ENCODE data around the gene CYP4F2.
"Not testable (repeated sequence)": the region's sequence is repeated elsewhere in the genome, so short reads cannot be mapped to it uniquely, and the experiment has no call there.

CYP4F2 gene

GRCh38 chr19:15897738-15898276 lies at the start of gene CYP4F2:
CYP4F2 (minus strand) TSS chr19:15898074; CDS start chr19:15897611, 463 bp downstream.
- no peak for DNase-seq (ENCODE audit: low read depth, low spot score)

GRCh38 chr19:15945301-15945700 lies 47.4 kb upstream of the CYP4F2 start:
- no peak for DNase-seq (ENCODE audit: low read depth, low spot score)

GRCh38 chr19:15944401-15944800 lies 46.5 kb upstream of the CYP4F2 start:
- DNase-seq (ENCODE audit: low read depth, low spot score) = no peak

- DNase-seq (ENCODE audit: low read depth, low spot score) = no peak
Observed at GRCh38 chr19:15937771-15938170, 39.9 kb upstream of the CYP4F2 start.

GRCh38 chr19:15936950-15937349 lies 39.1 kb upstream of the CYP4F2 start:
- no peak for DNase-seq (ENCODE audit: low read depth, low spot score)

GRCh38 chr19:15936173-15936572 lies 38.3 kb upstream of the CYP4F2 start:
- no peak for DNase-seq (ENCODE audit: low read depth, low spot score)

- no peak for DNase-seq (ENCODE audit: low read depth, low spot score)
Observed at GRCh38 chr19:15935167-15935702, 37.4 kb upstream of the CYP4F2 start.

GRCh38 chr19:15934332-15935078 lies 36.6 kb upstream of the CYP4F2 start, which contains the start of gene CYP4F11:
CYP4F11 (minus strand) TSS chr19:15934529; CDS start chr19:15934408, 121 bp downstream.
- DNase-seq (ENCODE audit: low read depth, low spot score) = no peak

- DNase-seq (ENCODE audit: low read depth, low spot score) = not testable (repeated sequence)
Observed at GRCh38 chr19:15933761-15934331, 36.0 kb upstream of the CYP4F2 start.

GRCh38 chr19:15928321-15928720 lies 30.4 kb upstream of the CYP4F2 start:
- no peak for DNase-seq (ENCODE audit: low read depth, low spot score)

- no peak for DNase-seq (ENCODE audit: low read depth, low spot score)
Observed at GRCh38 chr19:15926484-15926883, 28.6 kb upstream of the CYP4F2 start.

- no peak for DNase-seq (ENCODE audit: low read depth, low spot score)
Observed at GRCh38 chr19:15923702-15924101, 25.8 kb upstream of the CYP4F2 start.

GRCh38 chr19:15922021-15922420 lies 24.1 kb upstream of the CYP4F2 start:
- DNase-seq (ENCODE audit: low read depth, low spot score) = no peak

- no peak for DNase-seq (ENCODE audit: low read depth, low spot score)
Observed at GRCh38 chr19:15919243-15919642, 21.4 kb upstream of the CYP4F2 start.

- no peak for DNase-seq (ENCODE audit: low read depth, low spot score)
Observed at GRCh38 chr19:15915109-15915508, 17.2 kb upstream of the CYP4F2 start.

- no peak for DNase-seq (ENCODE audit: low read depth, low spot score)
Observed at GRCh38 chr19:15913830-15914229, 16.0 kb upstream of the CYP4F2 start.

- no peak for DNase-seq (ENCODE audit: low read depth, low spot score)
Observed at GRCh38 chr19:15913384-15913783, 15.5 kb upstream of the CYP4F2 start.

GRCh38 chr19:15911599-15912235 lies 13.8 kb upstream of the CYP4F2 start:
- DNase-seq (ENCODE audit: low read depth, low spot score) = no peak

GRCh38 chr19:15905026-15905425 lies 7.2 kb upstream of the CYP4F2 start:
- DNase-seq (ENCODE audit: low read depth, low spot score) = no peak

GRCh38 chr19:15902898-15903297 lies 5.0 kb upstream of the CYP4F2 start:
- DNase-seq (ENCODE audit: low read depth, low spot score) = not testable (repeated sequence)

- DNase-seq (ENCODE audit: low read depth, low spot score) = no peak
Observed at GRCh38 chr19:15902254-15902653, 4.4 kb upstream of the CYP4F2 start.

GRCh38 chr19:15900504-15900903 lies 2.6 kb upstream of the CYP4F2 start:
- no peak for DNase-seq (ENCODE audit: low read depth, low spot score)

Data from astrocyte of the hippocampus (primary cell).